SKM-1 (cell line): ENCODE measurements around the gene GNL2.

ENCODE experiments used
- DNase-seq: peaks from one replicate; lab custom pipeline; 2025; ENCODE audit not compliant: unreplicated experiment; lab: John Stamatoyannopoulos, UW

Gene GNL2

GRCh38 chr1:37517569-37517968 is 78.2 kb downstream of the GNL2 start:
- DNase-seq = no peak
